Diencephalon (tissue), 1 donor: ENCODE data around the gene ZFAND4. TPM values are rescaled to one million over a fixed set of nuclear protein-coding genes. Genes with fewer than 3 reads are reported as not detected.

Source experiments
- total RNA-seq: library from RNA; depleted of rRNA; stranded (reverse); fragments of >200 nt; gene quantifications from one replicate; pipeline ENCODE4 v1.2.3, GENCODE V29; 2014

The ZFAND4 gene
- total RNA-seq, result 27.5 TPM

GRCh38 chr10:45672181-45673073 is at the start of gene ZFAND4:
Gene ZFAND4, minus strand, starts transcription at chr10:45672772. Its CDS starts 9,047 bp downstream, at chr10:45663725.

Other genes with a start within 250 kb of the ZFAND4 start
- gene WASHC2C, start 54.5 kb upstream of the ZFAND4 start, total RNA-seq, result 32.1 TPM
- 4.4 TPM for gene AGAP4, start 174.7 kb upstream of the ZFAND4 start, total RNA-seq